Colon (tissue), 2 donors: ENCODE measurements around the gene CRTC1.
"Not testable (repeated sequence)": the region's sequence is repeated elsewhere in the genome, so short reads cannot be mapped to it uniquely, and the experiment has no call there.

ENCODE experiments used
- FAIRE-seq: peaks from 2 replicates; lab custom pipeline; 2012; peaks lifted over from hg19 to GRCh38; lab: Jason Lieb, UNC
- donor health status: control.
- donor health status: control.

Gene CRTC1

DNA sequence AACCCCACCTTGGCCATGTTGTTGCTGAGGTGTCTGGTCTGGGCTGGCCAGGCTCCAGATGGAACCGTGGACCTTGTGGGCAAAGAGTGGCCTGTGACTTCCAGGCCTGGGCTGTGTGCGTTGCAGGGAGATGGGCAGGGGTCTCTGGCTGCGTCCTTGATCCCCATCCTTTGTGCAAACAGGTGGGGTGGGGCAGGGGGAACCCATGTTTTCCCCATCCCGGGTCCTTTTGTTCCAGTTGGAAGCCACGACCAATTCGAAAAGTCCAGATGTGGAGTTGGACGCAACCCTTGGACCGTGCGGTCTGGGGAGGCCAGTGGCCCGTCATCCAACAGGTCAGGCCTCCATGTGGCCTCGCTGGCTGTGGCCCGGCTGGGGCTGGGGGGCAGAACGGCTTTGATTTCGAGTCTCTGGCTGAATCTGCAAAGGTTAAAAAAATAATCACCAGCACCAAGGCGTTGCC, 120.7 kb downstream of the CRTC1 start:
- FAIRE-seq = no peak

DNA sequence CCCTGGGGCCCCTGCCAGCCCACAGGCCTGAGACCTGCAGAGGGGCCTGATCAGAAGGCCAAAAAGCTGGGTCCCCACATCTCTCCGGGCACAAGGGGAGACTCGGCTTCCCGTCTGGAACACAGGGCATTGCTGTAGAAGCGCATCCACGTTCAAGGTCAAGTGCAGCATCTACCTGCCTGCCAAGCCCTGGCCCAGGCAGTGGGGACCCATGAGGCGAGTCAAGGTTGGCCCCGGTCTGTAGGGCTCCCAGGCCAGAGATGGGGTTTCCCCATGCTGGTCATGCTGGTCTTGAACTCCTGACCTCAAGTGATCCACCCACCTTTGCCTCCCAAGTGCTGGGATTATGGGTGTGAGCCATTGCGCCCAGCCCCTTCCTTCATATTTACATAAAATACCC, 121.2 kb downstream of the CRTC1 start:
- no peak for FAIRE-seq

DNA sequence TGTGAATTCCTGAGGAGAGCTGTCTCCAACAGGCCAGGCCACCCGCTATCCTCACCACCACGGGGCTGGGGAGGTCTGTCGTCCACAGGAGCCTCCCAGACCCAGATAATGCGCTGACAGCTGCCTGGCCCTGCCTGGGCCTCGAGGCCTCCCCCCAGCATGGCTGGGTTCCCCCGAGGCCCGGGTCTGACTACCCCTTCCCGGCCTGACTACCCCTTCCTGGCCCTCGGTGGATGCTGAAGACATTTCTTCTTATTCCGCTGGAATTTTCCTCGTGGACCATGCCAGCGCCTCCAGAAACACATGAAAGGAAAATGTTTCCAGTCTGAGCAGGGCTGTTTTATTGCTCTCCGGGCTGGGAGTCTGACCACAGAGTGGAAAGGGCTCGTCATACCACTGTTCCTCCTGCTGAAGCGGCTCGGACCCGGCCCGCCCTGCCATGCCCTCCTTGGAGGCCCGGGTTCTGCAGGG, 124.4 kb downstream of the CRTC1 start:
- no peak for FAIRE-seq

DNA sequence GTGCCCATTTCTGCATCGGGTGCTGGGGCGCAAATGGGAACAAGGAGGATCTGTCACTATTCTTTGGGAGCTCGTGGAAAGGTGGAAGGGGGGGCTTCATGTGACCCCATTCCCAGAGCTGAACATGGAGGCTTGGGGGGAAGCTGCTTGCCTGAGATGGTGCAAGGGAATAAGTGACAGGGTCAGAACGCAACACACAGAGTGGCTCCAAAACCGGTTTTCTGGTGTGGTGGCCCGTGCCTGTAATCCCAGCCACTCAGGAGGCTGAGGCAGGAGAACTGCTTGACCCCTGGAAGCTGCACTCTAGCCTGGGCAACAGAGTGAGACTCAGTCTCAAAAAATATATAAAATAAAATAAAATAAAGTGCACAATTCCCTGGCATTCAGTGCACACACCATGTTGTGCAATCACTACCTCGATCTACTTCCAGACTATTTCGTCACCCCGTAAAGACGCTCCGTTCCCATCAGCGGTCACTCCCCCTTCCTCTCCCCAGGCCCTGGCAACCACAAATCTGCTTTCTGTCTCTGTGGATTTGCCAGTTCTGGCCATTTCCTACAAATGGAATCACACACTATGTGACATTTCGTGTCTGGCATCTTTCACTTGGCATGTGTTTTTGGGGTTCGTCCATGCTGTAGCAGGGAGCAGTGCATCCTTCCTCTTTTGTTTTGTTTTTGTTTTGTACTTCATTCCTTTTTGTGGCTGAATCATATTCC, 125.8 kb downstream of the CRTC1 start:
- no peak for FAIRE-seq

DNA sequence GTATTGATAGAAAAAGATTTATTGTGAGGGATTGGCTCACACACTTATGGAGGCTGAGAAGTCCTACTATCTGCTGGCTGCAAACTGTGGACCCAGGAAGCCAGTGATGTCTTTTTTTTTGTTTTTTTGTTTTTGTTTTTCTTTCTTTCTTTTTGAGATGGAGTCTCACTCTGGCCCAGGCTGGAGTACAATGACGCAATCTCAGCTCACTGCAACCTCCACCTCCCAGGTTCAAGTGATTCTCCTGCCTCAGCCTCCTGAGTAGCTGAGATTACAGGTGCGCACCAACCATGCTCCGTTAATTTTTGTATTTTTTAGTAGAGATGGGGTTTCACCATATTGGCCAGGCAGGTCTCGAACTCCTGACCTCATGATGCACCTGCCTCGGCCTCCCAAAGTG, 128.2 kb downstream of the CRTC1 start:
- not testable (repeated sequence) for FAIRE-seq

DNA sequence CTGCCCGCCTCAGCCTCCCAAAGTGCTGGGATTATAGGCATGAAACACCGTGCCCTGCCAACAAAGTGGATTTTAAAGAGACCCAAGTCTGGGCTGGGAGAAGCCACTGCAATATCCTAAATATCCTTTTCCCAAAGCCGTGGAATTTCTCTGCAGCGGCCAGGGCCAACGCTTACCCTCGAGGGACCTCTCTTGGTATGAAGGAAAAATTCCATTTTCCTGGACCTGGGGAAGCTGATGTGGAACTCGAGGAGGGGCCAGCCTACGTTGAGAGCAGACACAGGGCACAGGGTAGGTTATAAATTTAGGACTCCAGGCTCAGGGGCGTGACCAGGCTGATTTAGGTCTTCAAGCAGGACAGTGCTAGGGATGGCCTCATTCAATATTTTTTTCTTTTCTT, 130.6 kb downstream of the CRTC1 start:
- no peak for FAIRE-seq

DNA sequence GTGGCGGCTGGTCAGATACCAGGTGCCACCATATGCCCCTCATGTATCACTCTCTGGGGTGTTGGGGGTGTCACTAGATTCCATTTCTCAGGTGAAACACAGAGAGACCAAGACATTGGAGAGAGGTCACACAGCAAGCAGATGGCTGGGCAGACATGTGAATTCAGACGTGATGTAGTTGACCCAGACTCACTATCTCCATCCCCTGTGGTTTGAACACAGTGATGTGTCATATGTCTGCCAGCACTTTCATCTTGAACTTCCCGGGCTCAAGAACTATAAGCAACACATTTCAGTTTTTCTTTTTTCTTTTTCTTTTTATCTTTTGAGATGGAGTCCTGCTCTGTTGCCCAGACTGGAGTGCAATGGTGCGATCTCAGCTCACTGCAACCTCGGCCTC, 132.2 kb downstream of the CRTC1 start:
- no peak for FAIRE-seq

DNA sequence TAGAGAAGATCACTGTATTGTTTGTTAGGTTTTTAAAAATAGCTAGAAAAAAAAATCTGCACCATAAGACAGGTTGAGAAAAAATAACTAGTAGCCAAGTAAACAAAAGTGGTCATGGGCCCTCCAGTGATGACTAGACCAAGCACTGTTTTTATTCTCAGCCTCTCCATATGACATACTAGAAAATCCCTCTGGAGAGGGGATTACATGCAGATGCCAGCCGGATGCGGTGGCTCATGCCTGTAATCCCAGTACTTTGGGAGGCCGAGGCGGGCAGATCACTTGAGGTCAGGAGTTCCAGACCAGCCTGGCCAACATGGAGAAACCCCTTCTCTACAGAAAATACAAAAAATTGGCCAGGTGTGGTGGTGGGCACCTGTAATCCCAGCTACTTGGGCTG, 133.2 kb downstream of the CRTC1 start:
- not testable (repeated sequence) for FAIRE-seq

DNA sequence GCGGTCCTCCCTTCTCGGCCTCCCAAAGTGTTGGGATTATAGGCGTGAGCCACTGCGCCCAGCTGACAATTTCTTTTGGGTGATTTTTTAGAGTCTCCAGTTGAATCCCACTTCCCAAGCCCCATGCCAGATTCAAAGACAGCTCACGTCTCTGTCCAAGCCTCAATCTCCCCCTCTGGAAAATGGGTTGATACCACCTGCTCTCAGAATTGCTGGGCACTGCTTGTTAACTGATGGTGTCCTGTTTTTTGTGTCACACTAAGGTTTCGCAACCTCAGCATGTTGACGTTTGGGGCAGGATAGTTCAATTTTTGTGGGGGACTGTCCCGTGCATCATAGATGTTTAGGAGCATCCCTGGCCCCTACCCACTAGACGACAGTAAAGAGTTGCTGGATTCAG, 134.1 kb downstream of the CRTC1 start:
- FAIRE-seq = no peak

DNA sequence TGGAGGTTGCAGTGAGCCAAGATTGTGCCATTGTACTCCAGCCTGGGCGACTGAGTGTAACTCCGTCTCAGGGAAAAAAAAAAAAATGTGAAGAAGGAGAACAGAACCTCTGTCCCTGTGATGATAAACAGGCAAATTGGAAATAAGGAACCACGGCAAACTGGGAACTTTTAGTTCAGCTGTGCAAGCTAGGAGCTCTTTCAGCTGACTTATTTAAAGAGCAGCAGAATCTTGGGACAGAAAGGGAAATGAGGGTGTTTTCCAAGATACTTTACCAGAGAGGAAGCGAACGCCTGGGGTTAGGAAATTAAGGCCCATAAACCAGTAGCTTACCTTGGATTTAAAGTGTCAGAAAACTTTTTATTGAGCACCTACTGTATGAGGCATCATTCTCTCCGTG, 145.3 kb downstream of the CRTC1 start:
- no peak for FAIRE-seq

DNA sequence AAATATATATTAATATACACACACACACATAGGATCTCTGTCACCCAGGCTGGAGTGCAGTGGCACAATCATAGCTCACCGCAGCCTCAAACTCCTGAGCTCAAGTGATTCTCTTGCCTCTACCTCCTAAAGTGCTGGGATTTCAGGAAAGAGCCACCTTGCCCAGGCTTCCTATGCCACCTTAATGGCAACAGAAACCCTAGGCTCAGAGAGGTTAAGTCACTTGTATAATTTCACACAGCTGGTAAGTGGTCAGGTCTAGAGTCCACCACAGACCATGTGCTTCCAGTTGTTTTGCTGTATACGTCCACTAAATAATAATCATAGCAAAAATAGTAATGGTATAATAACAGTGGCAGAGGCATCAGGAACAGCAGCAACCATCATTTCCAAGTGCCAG, 147.0 kb downstream of the CRTC1 start:
- no peak for FAIRE-seq

DNA sequence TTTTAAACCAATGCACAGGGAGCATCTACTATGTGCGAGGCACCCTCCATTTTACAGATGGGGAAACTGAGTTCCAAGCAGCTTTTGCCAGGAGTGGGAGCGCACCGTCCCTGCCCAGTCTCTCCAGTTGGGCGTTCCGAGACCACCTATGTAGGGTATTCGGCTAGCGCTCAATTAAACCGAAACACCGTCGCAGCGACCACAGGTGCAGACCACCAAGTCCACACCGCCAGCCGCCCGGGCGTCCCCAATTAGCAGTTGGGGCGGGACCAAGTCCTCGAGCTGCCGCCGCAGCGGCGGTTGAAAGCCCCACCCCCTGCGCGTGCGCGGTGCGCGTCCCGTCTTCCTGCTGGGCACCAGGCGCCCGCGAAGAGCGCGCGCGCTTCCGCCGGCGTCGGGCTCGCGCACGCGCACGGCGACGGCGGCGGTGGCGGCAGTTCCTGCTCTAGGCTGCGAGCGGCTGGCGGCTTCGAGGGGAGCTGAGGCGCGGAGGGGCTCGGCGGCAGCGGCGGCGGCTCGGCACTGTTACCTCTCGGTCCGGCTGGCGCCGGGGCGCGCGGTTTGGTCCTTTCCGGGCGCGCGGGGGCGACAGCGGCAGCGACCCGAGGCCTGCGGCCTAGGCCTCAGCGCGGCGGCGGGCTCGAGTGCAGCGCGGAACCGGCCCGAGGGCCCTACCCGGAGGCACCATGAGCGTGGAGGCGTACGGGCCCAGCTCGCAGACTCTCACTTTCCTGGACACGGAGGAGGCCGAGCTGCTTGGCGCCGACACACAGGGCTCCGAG, 148.2 kb downstream of the CRTC1 start, which contains the start of gene UPF1:
TSS of gene UPF1 (plus strand) at position 436 of the 782 bp plus-strand sequence. CDS start at position 687, 251 bp downstream.
- no peak for FAIRE-seq
